ENCODE results near the gene CHRNG.

CHRNG gene, protein sequence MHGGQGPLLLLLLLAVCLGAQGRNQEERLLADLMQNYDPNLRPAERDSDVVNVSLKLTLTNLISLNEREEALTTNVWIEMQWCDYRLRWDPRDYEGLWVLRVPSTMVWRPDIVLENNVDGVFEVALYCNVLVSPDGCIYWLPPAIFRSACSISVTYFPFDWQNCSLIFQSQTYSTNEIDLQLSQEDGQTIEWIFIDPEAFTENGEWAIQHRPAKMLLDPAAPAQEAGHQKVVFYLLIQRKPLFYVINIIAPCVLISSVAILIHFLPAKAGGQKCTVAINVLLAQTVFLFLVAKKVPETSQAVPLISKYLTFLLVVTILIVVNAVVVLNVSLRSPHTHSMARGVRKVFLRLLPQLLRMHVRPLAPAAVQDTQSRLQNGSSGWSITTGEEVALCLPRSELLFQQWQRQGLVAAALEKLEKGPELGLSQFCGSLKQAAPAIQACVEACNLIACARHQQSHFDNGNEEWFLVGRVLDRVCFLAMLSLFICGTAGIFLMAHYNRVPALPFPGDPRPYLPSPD
- 0 reads per million in 4 donors for total RNA-seq

DNA sequence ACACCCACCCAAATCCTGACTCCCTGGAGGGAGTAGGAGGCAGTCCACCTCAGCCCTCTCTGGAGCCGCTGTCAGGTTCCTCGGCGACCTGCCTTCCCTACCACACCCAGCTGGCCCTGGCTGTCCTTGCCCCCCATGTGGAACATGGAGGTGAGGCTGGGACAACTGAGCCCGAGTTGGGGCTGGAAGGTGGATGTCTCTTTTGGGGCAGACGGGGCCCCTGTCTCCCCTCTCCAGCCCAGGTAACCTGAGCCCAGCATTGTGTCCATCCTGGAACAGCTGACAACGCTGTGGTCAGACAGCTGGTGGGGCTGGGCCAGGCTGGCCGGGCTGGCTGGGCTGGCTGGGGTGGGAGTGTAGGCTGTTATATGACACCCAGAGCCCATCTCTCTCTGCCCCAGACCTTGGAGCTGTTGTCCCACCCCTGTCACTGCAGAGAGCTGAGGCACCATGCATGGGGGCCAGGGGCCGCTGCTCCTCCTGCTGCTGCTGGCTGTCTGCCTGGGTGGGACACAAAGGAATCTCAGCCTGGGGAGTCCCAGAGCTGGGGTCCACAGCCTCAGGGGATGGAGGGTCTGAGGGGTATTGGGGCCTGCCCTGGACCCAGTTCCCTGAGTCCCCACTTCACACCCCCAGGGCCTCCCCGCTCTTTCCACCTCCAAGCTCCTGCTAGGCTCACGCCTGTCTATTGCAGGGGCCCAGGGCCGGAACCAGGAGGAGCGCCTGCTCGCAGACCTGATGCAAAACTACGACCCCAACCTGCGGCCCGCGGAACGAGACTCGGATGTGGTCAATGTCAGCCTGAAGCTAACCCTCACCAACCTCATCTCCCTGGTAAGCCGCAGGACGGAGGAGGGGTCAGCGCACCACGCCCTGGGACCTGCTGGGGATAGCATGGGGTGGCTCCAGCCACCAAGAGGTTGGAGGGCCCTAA is at the start of gene CHRNG:
Gene CHRNG, plus strand, starts transcription at position 395 of the 934 bp plus-strand sequence. Its CDS starts 56 bp downstream, at position 451.
- no peak for DNase-seq

DNA sequence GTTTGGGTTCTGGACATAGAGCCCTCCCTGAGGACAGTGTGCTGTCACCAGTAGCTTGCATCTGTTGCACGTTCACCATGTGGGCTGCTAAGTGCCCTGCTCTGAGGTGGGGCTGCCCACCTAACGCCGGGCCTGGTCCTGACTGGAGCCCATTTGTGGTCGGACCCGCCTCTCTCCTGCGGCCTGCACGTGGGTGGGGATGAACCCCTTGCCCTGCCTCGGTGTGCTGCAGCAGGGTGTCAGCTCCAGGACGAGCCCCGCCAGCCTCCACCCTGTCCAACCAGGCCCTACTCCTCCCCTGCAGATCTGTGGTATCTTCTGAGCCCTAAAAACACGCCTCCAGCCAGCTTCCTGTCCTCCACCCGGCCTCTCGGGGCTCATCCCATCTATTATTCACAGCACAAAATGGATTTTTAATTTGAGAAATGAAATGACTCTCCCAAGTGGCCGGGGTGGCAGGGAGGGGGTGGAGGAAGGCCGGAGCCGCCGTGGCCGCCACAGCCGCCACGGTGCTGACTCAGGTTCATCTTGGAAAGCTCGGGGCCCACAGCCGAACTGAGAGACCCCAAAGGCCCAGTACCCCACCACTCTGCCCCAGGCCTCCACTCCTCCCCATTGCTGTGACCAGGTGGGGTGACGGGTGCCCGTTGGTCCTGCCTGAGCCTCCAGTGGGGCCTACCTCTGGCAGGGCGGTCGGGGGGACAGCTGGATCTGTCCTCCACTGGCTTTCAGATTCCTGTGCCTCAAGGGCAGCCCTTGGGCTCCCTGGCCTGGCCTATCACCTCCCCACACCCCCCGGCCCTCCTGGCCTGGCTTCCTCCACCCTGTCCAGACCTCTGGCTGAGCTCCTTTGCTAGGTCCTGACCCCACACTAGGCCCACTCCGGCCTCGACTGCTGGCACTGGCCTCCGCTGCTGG is 49.0 kb upstream of the CHRNG start:
- DNase-seq, result peak in 1 of 5 donors; percentile 11

DNA sequence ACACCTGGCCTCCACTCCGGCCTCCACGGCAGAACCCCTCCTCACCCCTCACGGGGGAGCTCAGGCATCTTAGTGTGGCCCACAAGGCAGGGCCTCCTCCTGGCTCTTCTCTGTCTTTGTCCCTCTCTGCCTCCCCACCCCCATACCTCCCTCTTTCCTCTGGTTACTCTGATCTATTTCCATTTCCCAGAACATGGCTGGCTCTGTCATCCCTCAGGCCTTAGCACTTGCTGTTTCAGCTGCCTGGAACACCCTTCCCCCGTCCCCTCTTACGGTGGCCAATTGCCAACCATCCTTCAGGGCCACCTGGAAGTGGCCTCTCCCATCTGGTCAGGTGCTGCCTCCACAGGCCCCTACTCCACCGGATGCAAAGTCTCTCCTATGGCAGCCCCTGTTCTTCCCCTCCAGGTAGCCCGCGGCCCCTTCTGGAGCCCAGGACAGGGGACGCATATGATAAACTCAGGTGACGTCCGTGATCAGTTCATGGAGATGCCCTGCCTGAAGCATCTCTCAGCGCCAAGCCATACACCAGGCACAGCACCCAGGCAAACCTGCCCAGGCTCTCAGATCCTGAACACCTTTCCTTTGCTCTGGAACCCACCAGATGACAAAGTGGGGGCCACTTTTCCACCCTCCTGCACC is 48.2 kb upstream of the CHRNG start:
- no peak for DNase-seq

DNA sequence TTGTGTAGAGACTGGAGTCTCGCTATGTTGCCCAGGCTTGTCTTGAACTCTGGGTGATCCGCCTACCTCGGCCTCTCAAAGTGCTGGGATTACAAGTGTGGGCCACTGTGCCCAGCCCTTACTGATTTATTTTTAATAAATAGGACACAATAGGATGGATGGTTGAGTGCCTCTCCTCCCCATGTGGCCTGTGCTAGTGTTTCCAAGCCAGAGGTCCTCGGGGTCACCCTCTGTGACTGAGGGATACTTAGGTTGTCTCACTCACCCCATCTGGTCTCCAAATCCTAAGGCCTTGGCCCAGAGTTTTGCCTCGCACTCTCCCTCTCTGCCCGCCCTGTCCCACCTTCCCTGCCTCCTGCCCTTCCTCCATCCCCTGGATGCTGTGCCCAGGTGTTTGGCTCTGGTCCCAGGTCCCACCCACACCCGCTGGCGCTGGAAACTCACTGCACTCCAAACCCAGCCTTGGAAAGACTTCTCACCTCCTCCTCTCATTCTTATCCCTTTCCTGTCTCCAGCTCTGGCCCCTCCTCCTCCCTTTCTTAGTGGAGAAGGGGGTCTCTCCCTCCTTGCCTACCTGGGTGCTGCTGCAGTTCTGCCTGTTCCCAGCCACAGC is 47.1 kb upstream of the CHRNG start:
- no peak for DNase-seq

DNA sequence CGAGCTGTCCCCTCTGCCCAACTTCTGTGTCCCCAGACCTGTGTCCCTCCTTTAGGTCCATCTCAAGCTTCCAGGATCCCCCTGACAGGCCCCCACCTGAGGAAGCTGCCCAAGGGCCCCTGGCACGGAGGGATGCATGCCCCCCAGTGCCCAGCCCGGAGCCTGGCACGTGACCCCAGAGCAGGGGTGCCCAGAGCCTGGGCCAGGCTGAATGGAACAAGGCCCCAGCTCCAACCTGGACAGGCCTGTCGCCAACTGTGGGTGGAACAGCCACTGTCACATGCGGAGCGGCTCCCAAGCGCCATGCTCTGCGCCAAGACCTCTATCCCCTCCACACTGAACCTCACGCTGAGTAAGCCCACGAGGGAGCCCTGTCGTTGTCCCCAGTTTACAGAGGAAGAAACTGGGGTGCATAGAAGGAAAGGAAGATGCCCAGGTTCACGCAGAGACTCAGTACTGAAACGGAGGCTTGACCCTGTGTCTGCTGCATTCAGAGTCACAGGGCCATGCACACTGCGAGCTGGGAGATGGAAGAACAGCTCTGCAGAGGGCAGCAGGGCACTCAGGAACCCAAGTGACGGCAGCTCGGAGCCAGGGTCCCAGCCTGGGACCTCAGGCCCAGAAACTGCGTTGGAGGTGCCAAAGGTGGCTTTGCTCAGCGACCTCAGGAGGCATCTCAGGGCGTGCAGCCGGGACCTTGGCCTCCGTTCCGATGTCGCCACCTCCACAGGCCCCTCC is 46.4 kb upstream of the CHRNG start:
- DNase-seq, result no peak

DNA sequence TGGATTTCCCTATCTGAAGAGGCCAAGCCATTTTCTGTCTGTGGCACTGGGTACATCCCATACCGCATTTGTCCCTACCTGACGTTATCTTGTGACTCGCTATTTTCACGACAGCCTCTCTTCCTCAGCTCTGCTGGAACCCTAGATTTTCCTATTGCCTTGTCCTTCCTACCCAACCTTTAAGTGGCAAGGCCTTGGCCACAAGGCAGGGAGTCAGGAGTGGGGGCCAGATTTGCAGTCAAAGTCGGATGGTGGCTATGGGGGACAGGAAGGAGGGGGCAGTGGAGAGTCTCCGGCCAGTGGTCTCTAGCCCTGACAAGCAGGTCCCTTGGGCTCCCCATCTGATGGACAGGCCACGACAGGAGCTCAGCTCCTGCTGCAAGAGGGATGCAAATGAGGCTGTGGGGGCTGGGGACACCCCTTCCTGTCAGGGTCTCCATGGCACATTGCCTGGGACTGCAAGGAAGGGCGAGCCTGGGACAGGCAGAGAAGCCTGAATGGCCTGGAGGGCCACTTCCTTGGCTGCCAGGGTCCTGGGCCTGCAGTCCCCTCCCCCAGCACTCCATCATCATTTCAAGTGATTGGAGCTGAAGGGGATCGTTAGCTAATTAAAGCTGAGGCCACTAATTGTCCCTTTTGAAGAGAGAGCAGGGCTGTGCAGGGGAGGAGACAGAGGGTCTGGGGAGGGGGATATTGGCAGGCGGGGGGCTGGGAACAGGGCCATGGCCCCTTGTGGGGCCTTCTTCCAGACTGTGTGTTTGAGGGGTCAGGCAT is 45.6 kb upstream of the CHRNG start:
- no peak for DNase-seq

DNA sequence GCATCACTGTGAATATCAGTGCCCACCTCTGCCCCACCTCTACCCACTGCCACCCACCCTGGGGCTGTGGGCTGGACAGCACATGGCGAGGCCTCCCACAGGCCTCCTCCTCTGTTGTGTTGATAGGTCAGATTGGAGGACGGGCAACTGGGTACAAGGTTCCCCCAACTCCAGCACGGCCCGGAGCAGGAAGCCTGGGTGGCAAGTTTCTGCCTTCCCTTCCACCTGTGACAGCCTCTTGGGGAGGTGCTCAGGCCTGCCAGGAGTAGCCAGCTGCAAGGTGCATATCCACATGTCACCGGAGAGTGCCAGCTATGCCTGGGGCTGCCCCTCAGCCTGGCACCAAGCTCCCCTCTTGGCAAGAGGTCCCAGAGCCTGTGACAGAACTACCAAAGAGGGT is 45.0 kb upstream of the CHRNG start:
- DNase-seq, result no peak

DNA sequence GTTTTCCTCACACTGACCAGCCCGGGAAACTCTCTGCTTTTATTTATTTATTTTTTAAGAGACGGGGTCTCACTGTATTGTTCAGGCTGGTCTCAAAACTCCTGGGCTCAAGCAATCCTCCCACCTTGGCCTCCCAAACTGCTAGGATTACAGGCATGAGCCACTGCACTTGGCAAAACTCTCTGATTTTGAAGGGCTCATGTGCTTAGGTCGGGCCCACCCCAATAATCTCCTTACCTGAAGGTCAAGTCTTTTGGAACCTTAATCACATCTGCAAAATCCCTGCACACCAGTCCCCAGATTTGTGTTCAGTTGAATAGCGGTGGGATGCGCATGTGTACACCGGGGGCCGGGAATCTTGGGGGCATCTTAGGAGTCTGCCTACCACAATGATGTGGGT is 44.2 kb upstream of the CHRNG start:
- no peak for DNase-seq

DNA sequence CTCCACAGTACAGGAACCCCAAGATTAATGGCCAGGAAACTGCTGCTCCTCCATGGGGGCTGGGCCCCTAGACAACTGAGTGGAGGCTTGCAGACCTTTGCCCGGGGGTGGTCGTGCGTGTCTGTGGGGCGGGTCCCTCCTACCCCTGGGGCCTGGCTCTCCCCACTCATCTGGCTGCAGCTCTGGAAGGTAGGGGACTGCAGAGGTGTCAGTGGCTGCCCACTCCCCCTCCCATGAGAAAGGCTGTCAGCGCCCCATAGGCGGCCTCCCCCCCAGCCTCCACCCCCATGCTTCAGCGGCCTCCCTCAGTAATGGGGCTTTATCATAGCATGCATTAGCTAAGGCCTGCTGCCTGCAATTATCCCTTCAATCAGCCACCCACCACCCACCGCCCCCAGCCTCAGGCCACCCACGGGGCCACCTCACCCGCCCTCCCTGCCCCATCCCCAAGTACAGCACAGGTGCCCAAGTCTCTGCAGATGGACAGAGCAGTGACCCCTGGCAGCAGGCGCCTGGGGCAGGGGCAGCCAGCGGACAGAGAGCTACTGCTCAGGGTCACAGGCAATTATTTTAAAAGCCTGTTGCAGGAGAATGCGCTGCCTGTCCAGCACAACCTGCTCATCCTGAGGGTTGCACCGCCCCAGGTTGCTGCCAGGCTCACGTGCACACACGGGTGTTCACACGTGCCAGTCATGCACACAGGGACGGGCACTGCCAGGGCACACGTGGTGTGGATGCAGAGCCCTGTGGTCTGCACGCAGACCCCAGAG is 42.8 kb upstream of the CHRNG start:
- no peak for DNase-seq

DNA sequence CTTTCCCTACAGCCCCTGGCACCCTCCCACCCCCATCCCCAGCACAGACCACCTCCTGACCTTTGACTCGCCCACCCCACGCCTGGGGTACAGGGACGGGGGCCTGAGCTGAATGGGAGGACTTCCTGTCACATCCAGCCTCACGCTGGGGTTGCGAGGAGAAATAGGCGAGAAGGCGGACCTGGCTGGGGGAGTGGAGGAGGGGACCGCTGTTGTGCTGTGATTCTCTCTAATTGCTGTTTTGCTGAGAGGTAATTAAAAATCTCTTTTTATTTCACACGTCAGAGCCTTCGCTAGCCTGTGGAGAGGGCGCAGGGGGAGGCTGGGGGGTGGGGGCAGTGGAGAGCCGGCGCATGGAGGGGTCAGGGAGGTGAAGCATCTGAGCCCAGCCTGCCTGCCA is 42.1 kb upstream of the CHRNG start:
- no peak for DNase-seq

DNA sequence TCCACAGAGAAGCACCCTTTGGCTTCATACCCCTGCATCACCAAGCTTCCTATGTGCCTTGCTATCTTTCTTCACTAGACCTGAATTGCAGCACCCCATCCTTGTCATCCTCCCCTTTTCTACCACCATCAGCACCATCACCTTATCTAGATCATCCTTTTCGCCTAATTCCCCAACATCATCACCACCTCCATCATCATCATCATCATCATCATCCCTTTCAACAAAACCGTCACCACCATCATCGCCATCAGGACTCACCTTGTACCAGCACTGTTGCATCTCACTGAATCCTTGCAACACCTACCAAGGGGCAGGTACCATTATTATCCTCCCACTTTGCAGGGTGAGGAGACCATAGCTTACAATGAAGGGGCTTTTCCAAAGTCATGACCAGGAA is 41.0 kb upstream of the CHRNG start:
- DNase-seq, result no peak

DNA sequence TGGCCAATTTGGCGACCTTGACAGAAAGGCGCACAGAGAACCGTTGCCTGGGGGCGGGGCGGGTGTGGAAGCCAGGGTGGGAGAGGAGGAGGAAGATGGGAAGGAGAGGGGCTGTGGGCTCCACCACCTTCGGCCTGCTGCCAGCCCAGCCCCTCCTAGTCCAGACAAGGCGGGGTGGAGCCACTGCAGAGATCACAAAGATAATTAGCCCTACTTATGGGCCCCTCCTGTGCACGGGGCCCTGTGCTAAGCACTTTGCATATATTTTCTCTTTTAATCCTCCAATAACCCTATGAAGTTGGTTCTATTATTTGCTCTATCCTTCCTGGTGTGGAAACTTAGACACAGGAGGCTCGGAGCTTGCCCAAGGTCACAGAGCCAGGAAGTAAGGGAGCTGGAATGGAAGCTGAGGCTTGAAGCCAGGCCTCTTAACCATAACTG is 38.1 kb upstream of the CHRNG start:
- no peak for DNase-seq

DNA sequence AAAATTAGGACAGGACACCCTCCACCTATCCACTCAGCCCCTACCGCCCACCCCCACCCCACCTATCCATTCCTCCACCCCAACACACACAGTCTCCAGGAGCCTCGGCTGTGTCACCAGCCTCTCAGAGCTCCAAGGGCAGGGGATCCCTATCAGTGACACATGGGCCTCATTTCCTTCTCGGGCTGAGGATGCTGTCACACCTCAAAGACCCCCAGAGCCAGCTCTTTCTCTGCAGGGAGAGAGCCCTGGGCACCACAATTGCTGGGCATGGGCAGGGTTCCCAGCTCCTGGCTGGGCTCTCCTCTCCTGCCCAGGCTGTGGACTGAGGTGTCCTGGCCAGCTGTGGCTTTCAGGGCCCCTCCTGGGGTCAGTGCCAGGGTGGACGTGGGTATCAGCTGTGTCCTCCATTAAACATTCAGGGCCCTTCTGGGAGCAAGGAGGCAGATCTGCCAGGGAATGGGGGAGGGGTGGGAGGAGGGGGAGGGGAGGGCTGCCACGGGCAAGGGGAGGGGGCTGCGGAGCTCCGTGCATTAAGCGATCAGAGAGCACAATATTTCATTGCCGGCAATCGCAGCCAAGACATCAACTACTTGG is 37.6 kb upstream of the CHRNG start:
- DNase-seq, result no peak

DNA sequence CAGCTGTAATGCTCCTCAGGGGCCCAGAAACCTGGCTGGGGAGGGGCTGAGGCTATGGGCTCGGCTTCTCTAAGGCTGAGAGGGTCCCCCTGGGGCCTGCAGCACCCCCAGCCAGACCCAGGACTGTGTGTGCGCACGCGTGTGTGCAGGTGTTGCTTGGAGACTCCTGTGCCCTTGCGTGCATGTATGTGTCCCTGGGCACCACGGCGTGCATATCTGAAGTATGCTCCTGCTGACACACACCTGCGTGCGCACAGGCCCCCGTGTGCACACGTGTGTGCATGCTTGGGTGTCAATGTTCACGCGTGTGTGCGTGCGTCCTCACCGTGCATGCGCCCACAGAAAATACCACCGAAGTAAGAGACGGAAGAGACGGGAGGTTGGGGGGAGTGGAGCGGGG is 37.0 kb upstream of the CHRNG start:
- DNase-seq, result peak in 1 of 5 donors; percentile 13

DNA sequence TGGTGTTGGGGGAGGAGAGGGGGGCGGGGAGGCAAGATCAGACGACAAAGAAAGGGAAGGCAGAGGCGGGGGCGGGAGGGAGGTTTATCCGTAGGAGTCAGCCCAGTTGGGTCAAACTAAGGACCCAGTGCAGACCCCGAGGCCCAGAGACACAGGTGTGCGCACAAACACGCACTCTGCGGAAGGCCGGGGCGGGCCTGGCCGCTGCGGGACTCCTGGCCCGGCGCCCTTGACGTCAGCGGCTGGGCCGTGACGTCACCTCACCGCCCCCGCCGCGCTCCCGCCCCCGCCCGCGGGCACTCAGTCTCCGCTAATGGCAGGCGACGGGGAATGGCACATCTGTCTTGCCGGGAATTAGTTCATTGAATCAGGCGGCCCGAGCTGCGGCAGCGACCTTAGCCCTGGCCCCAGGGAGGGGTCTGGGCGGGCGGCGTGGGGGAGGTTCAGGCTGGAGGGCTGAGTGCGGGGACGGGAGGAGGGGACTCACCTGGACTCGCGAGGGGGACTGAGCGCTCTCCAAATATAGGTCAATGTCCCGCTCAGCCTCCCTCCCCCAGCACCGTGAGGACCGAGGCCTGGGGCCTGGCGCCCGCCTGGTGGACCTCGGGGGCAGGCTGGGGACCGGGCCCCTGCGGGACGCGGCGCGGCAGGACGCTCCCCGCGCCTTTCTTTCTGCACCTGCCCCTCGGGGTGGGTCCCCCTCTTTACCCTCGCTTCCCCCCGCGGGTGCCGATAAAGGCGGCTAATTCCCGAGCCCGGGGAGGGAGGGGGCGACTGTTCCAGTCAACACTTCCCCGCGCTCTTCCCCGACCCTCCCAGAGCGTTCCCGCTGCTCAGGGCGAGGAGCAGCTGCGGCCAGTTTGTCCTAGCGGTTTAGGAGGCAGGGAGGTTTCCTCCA is 36.3 kb upstream of the CHRNG start:
- DNase-seq, result peak in 3 of 5 donors; percentile 24 to 43 (median 24)

DNA sequence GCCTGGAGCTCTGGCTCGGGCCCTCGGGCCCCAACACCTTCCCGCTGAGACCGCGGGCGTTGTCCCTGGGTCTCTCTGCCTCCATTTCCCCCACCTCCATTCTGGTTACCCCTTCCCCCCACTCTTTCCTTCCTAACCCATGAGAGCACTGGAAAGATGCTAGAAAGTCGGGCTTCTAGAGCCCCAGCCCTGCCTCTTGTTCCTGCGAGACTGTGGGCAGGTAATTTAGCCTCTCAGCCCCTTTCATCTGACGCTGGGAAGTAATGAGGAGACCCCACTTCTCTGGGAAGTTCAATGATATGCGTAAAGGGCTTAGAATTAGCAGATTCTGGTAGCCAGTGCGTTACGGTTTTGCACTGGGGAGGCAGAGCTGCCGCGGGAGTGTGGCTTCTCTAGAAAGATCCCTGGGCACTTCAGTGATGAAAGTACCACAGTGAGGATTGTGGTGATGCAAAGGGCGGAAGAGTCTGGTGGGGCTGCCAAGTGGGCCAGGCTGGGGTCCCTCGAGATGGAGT is 35.6 kb upstream of the CHRNG start:
- DNase-seq, result no peak

DNA sequence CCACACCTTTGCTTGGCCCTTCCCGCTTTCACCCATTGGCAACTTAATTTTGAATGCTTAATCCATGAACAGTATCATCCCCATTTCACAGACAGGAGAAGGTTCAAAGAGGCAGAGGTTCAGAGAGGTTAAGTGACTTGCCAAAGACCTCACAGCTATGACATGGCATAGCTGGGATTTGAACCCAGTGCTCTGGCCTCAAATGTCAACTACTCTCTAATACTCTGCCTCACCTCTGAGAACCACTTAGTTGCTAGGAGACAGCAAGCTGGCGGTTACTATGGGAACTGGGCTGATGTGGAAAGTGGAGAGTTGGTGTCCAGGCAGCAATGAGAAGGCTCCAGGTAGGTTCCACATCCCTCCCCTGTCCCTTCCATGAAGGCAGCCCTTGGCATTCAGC is 35.1 kb upstream of the CHRNG start:
- DNase-seq, result no peak

Data from T-helper 1 cell (primary cell).